Gastroesophageal sphincter (tissue), 4 donors: ENCODE results near the gene OTX1. TPM values are rescaled to one million over a fixed set of nuclear protein-coding genes. Genes with fewer than 3 reads are reported as not detected.

ENCODE experiments used
- ATAC-seq: fragments of 150-250 bp; one replicate; pipeline ENCODE4 v1.9.1; 2016; ENCODE audit warnings: mild to moderate bottlenecking, moderate library complexity
- H3K27ac ChIP-seq, 4 donors: fragments of 200-600 bp; sonication (generic) in 3 of 4; 1 replicate in 3 of 4; 2 replicates in 1 of 4; pipeline ENCODE4 v1.5.1; 2016 to 2019
- H3K27me3 ChIP-seq: fragments of 200-600 bp; sonication (generic); one replicate; pipeline ENCODE4 v1.5.1; 2019
- H3K36me3 ChIP-seq, 2 donors: fragments of 200-600 bp; sonication (generic); one replicate each; pipeline ENCODE4 v1.5.1; 2019; ENCODE audit warnings: control low read depth in 1 of 2
- H3K4me1 ChIP-seq, 3 donors: fragments of 200-600 bp; sonication (generic); 1 replicate in 2 of 3; 2 replicates in 1 of 3; pipeline ENCODE4 v1.5.1; 2016 to 2019; ENCODE audit warnings: control low read depth in 2 of 3
- H3K4me3 ChIP-seq, 2 donors: fragments of 200-600 bp; sonication (generic); one replicate each; pipeline ENCODE4 v1.5.1; 2019; ENCODE audit warnings: mild to moderate bottlenecking in 1 of 2, moderate library complexity in 1 of 2
- H3K9me3 ChIP-seq, 3 donors: fragments of 200-600 bp; sonication (generic); one replicate each; pipeline ENCODE4 v1.5.1; 2017 to 2019; ENCODE audit warnings: control low read depth in 2 of 3
- EP300 ChIP-seq: sonication (generic); formaldehyde crosslinking; IDR thresholded peaks from one replicate; pipeline ENCODE4 v1.6.1; 2017; ENCODE audit warnings: antibody characterized with exemption, mild to moderate bottlenecking
- POLR2A ChIP-seq, 2 donors: fragments of 450-650 bp; IDR thresholded peaks; one replicate each; pipeline ENCODE4 v1.6.1; 2017; ENCODE audit warnings: antibody characterized with exemption in 2 of 2, mild to moderate bottlenecking in 2 of 2, moderate library complexity in 1 of 2
- POLR2AphosphoS5 ChIP-seq: sonication (generic); formaldehyde crosslinking; IDR thresholded peaks from one replicate; pipeline ENCODE4 v1.6.1; 2017; ENCODE audit warnings: antibody characterized with exemption
- WGBS, 2 donors: methylation state at CpG; one replicate each; pipeline ENCODE4 v1.1.5; 2018; ENCODE audit warnings: low coverage in 1 of 2; 5-methylcytosine and 5-hydroxymethylcytosine counted together
- total RNA-seq, 4 donors: library from RNA; depleted of rRNA; stranded (reverse); fragments of >200 nt; gene quantifications; one replicate each; pipeline ENCODE4 v1.1.0, GENCODE V29; 2016
- TF ChIP-seq, protein P1 (sequence below), 4 experiments: fragments of 200-600 bp in 2 of 4; fragments of 450-650 bp in 2 of 4; sonication (generic) in 1 of 4; IDR thresholded peaks; one replicate each; pipeline ENCODE4 v1.5.1; 2017 to 2019; ENCODE audit warnings: antibody characterized with exemption in 4 of 4, mild to moderate bottlenecking in 2 of 4, moderate library complexity in 2 of 4

The OTX1 gene
- total RNA-seq, 4 donors from 2014 or later = 0.62 TPM; not detected in 3

GRCh38 chr2:63044362-63045327, 6.0 kb upstream of the OTX1 start:
- no peak overlapping the region for H3K4me3 ChIP-seq
- 96 to 97% methylated on average over 13 to 16 of the region's 36 CpGs for WGBS, 2 donors
- H3K27me3 ChIP-seq = peaks cover 61% of the 10 kb centered on the region
- ATAC-seq = no peak
- peaks cover 0 to 26% (median 10%) of the 10 kb centered on the region in 3 donors for H3K4me1 ChIP-seq
- H3K27ac ChIP-seq = no peak overlapping the region
- H3K9me3 ChIP-seq = peaks cover 0 to 18% (median 0%) of the 10 kb centered on the region in 3 donors
- peaks cover 0 to 37% of the 10 kb centered on the region in 2 donors for H3K36me3 ChIP-seq
- TF ChIP-seq EP300 (no peak), POLR2AphosphoS5 (no peak), POLR2A (IDR thresholded peaks at IDR 0.05) (no peak)
- TF ChIP-seq, protein P1, sequence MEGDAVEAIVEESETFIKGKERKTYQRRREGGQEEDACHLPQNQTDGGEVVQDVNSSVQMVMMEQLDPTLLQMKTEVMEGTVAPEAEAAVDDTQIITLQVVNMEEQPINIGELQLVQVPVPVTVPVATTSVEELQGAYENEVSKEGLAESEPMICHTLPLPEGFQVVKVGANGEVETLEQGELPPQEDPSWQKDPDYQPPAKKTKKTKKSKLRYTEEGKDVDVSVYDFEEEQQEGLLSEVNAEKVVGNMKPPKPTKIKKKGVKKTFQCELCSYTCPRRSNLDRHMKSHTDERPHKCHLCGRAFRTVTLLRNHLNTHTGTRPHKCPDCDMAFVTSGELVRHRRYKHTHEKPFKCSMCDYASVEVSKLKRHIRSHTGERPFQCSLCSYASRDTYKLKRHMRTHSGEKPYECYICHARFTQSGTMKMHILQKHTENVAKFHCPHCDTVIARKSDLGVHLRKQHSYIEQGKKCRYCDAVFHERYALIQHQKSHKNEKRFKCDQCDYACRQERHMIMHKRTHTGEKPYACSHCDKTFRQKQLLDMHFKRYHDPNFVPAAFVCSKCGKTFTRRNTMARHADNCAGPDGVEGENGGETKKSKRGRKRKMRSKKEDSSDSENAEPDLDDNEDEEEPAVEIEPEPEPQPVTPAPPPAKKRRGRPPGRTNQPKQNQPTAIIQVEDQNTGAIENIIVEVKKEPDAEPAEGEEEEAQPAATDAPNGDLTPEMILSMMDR (IDR thresholded peaks at IDR 0.05) = no peak

DNA sequence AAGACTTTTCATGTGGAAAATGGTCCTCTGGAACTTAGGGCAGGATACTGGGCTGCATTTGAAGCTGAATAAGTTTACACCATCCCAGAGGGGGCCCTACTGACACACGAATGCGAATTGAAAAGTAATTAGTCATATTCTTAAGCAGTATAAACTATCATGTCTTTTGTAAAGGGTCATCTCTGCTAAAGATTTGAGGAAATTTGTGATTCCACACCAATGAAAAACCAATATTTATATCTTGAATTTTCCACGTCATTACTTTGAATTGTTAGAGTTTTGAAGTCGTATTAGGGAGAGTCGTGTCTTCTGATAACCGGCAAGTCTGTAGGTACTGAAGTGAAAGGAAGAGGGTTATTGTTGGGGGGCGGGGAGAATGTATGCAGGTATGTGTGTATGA, 4.1 kb upstream of the OTX1 start:
- Histone ChIP-seq H3K4me3 (no peak overlapping the region), H3K27ac (no peak overlapping the region), H3K4me1 (peaks cover 0 to 45% (median 18%) of the 10 kb centered on the region in 3 donors), H3K9me3 (peaks cover 0 to 18% (median 0%) of the 10 kb centered on the region in 3 donors), H3K27me3 (peaks cover 80% of the 10 kb centered on the region), H3K36me3 (peaks cover 0 to 37% of the 10 kb centered on the region in 2 donors)
- WGBS, 2 donors = 92 to 96% methylated on average over 6 to 7 of the region's 7 CpGs
- TF ChIP-seq, protein P1 (IDR thresholded peaks at IDR 0.05) = no peak
- TF ChIP-seq EP300 (no peak), POLR2AphosphoS5 (no peak), POLR2A (IDR thresholded peaks at IDR 0.05) (no peak)
- ATAC-seq = no peak

DNA sequence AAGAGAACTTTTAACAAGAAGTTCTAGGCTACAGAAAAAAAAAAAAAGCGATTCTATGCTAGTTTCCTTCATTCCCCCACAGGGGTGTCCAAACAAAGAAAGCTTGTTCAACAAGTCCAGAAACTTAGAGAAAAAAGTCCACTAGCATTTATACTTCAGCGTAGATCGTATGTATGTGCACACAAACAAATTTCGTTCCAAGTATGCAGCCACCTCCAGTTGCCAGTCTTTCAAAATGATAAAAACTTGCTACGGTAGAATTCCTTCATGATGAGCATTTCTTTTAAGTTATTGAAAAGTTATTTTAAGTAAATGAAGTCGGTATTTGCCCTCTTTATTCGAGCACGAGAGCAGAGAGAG, 3.7 kb upstream of the OTX1 start:
- Histone ChIP-seq H3K4me1 (peaks cover 0 to 47% (median 18%) of the 10 kb centered on the region in 3 donors), H3K36me3 (peaks cover 0 to 37% of the 10 kb centered on the region in 2 donors), H3K27me3 (peaks cover 83% of the 10 kb centered on the region), H3K27ac (no peak overlapping the region), H3K9me3 (peaks cover 0 to 18% (median 0%) of the 10 kb centered on the region in 3 donors), H3K4me3 (no peak overlapping the region)
- no peak for ATAC-seq
- TF ChIP-seq, protein P1 (IDR thresholded peaks at IDR 0.05) = no peak
- TF ChIP-seq EP300 (no peak), POLR2A (IDR thresholded peaks at IDR 0.05) (no peak), POLR2AphosphoS5 (no peak)
- 90 to 98% methylated on average over 6 to 7 of the region's 8 CpGs for WGBS, 2 donors

GRCh38 chr2:63047321-63048279, 3.0 kb upstream of the OTX1 start:
- Histone ChIP-seq H3K27me3 (peaks cover 90% of the 10 kb centered on the region), H3K4me1 (peaks cover 0 to 47% (median 18%) of the 10 kb centered on the region in 3 donors), H3K27ac (no peak overlapping the region), H3K9me3 (peaks cover 0 to 18% (median 0%) of the 10 kb centered on the region in 3 donors), H3K4me3 (peak overlapping the region in 1 of 2 donors; percentile 12), H3K36me3 (peaks cover 0 to 37% of the 10 kb centered on the region in 2 donors)
- TF ChIP-seq POLR2A (IDR thresholded peaks at IDR 0.05) (no peak), EP300 (no peak), POLR2AphosphoS5 (no peak)
- TF ChIP-seq, protein P1 (IDR thresholded peaks at IDR 0.05) = no peak
- no peak for ATAC-seq
- WGBS, 2 donors = 54 to 94% methylated on average over 7 to 20 of the region's 71 CpGs
